ENCODE results near the gene PUM2. TPM values are rescaled to one million over a fixed set of nuclear protein-coding genes. Genes with fewer than 3 reads are reported as not detected.

Gene PUM2
- total and polyA plus RNA-seq, 8 donors: 86.4 to 129 (median 118) TPM

DNA sequence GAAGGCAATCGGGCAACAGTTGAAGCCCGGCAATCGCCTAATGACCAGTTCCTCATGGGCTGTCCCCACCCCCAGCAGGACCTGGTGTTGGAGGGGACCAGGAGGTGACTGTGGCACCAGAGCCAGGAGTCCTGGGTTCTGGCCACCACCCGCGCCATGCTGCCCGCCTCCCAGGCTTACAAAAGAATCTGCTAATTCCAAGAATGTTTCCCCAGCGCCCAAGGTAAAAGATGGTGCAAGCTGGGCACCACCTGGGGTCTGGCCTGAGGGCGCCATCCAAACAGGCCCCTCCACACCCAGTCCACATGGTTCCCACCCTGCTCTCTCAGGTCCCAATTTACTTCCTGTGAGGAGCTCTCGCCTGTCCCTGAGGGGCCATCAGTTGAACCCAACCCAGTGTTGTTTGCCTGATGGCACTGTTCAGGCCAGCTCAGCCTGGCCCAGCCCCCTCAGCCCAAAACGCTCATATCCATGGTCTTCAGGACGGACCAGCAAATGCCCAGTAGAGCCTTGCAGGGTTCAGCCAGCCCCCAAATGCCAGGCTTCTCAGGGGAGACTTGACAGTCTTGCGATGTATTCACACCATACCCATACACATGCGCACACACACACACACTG is 130.8 kb downstream of the PUM2 start:
- no peak overlapping the region for H3K4me3 ChIP-seq
- no peaks in the 10 kb centered on the region for H3K36me3 ChIP-seq
- no peaks in the 10 kb centered on the region for H3K9me3 ChIP-seq
- TF ChIP-seq, protein P1, sequence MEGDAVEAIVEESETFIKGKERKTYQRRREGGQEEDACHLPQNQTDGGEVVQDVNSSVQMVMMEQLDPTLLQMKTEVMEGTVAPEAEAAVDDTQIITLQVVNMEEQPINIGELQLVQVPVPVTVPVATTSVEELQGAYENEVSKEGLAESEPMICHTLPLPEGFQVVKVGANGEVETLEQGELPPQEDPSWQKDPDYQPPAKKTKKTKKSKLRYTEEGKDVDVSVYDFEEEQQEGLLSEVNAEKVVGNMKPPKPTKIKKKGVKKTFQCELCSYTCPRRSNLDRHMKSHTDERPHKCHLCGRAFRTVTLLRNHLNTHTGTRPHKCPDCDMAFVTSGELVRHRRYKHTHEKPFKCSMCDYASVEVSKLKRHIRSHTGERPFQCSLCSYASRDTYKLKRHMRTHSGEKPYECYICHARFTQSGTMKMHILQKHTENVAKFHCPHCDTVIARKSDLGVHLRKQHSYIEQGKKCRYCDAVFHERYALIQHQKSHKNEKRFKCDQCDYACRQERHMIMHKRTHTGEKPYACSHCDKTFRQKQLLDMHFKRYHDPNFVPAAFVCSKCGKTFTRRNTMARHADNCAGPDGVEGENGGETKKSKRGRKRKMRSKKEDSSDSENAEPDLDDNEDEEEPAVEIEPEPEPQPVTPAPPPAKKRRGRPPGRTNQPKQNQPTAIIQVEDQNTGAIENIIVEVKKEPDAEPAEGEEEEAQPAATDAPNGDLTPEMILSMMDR (IDR thresholded peaks at IDR 0.05): no peak
- peaks cover 5 to 21% of the 10 kb centered on the region in 2 donors for H3K4me1 ChIP-seq
- no peak for ATAC-seq
- peak in 1 of 4 donors; percentile 19 for DNase-seq
- H3K27me3 ChIP-seq: peaks cover 0 to 39% of the 10 kb centered on the region in 2 donors
- intact Hi-C loops (cut with DNase I): loop anchor here in 1 of 2 donors (10.0 kb wide), 1 partner anchor 85 kb away; no protein-coding TSS in a partner anchor
- H3K27ac ChIP-seq: no peak overlapping the region

DNA sequence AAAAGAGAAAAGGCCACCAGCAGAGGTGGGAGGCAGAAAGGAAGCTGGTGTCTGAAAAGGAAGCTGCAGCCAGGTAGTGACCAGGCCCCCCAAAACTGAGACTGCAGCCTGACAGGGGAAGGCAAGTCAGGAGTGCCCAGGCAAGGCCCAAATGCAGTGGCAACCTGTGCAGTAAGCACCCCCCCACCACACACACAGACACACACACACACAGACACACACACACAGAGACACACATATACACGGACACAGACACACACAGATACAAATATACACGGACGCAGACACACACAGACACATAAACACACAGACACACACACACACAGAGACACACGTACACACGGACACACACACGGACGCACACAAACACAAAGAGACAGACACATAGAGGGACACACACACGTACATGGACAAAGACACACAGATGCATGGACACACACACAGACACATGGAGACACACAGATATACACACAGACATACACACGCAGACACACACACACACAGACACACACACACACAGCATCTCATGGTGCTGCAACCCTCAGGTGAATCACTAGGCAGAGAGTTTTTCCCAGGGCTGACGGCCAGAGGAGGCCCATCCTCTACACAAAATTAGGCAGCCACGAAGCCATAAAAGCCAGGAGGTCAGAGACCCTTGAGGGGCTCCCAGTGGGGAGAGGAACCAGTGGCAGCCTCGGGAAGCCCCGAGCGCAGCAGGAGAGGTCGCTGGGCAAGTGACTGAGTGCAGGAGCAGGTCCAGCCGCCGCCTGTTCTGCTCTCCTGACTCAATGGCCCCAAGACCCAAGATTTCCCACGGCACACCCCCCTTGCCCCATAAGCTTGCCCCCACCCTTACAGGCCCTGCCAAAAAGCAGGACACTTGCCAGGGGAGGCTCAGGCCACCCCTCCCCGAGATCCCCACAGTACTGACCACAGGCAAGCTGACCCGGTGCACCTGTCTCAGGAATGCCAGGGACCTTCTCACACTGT is 132.0 kb downstream of the PUM2 start:
- no peak overlapping the region for H3K4me3 ChIP-seq
- DNase-seq (no peak), ATAC-seq (no peak)
- peaks cover 0 to 27% of the 10 kb centered on the region in 2 donors for H3K27me3 ChIP-seq
- H3K27ac ChIP-seq: peak overlapping the region; percentile 27 to 48
- intact Hi-C loops (cut with DNase I): no loop called here
- TF ChIP-seq, protein P1 (IDR thresholded peaks at IDR 0.05): no peak
- H3K4me1 ChIP-seq: peaks cover 5 to 9% of the 10 kb centered on the region in 2 donors
- no peaks in the 10 kb centered on the region for H3K36me3 ChIP-seq
- H3K9me3 ChIP-seq: no peaks in the 10 kb centered on the region

DNA sequence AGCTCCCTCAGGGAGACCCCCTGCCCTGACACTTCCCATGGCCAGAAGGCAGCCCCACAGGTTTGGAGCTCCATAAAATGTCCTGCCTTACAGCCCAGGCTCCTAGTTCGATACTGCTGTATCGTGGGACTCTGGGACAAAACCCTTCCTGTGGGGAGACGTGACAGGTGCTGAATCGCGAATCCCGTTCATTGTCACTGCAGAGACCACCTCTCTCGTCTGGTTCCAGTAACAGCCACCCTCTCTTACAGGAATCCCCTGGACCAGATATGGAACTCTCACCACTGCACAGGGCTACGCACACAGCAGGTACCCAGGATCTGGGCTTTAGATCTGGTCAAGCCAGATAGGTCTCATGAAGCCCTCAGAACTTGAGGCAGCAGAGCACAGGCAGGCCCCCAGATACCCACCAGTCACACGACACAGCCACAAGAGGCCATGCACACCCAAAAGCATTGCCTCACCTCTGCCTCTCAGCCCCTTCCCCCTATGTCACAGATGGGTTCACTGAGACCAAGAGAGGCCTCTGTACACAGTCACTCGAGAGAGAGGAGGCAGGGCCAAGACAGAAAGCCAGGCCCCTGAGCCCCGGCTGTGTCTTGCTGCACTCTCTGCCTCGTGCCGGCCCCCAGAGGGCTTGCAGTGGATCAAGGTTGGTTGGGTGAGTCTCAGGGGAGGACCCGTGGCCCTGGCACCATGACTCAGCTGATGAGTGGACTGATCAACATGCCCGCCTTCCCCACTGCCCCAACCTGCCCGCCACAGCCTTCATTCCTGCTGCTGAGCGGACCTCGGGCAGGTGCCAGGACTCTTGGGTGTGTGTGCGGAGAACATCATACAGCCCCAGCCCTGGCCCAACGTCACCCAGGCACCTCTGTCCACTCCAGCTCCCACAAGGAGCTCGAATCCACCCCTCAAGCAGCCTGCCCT is 133.3 kb downstream of the PUM2 start:
- DNase-seq: peak in 2 of 4 donors; percentile 83 to 89
- Histone ChIP-seq H3K27me3 (peaks cover 0 to 14% of the 10 kb centered on the region in 2 donors), H3K4me1 (peaks cover 5 to 9% of the 10 kb centered on the region in 2 donors), H3K36me3 (no peaks in the 10 kb centered on the region), H3K4me3 (no peak overlapping the region), H3K9me3 (no peaks in the 10 kb centered on the region), H3K27ac (peak overlapping the region; percentile 27 to 48)
- TF ChIP-seq, protein P1 (IDR thresholded peaks at IDR 0.05): no peak
- intact Hi-C loops (cut with DNase I): no loop called here
- peak; percentile 71 for ATAC-seq

DNA sequence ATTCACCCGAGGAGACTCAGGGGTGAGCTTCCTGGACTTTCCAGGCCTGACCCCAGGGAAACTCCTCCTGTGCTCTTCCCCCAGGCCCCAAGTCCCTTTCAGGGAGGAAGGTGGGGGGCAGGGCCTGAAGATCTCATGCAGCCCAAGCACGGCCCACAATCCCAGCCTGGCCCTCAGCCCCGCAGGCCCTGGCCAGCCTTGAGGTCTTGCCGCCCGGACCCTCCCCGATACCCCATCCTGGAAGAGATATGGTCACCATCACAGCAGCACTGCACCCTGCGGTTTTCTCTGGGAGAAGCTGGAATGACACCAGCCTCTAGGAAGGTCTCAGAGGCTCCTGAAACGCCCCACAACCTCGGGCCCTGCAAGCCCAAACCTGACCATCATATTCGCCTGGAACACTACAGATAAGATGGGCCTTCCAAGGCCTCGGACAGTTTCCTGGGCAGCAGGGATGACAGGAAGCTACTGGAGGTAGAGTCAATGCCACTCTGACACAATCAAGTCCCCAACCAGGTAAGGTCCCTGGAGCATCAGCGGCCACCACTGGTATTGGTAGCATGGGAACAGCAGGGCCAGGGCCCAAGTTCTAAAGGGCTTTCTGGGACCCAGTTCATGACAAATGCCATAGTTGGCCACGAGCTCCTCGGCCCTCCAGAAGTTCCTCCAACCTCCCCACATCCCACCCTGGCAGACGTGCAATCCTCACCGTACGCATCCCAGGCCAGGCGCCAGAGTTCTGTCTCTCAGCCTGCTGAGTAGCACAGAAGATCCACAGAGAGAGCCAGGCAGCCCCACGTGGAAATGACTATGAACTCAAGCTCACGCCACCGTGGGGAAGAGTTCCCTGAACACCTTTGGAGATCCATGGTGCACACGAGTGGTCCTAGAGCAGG is 134.3 kb downstream of the PUM2 start:
- no peak overlapping the region for H3K27ac ChIP-seq
- no peaks in the 10 kb centered on the region for H3K36me3 ChIP-seq
- H3K27me3 ChIP-seq: peaks cover 0 to 4% of the 10 kb centered on the region in 2 donors
- H3K4me1 ChIP-seq: peaks cover 5 to 7% of the 10 kb centered on the region in 2 donors
- H3K4me3 ChIP-seq: no peak overlapping the region
- DNase-seq (no peak), ATAC-seq (no peak)
- intact Hi-C loops (cut with DNase I): no loop called here
- no peaks in the 10 kb centered on the region for H3K9me3 ChIP-seq
- TF ChIP-seq, protein P1 (IDR thresholded peaks at IDR 0.05): no peak
